Kidney capillary endothelial cell (primary cell): ENCODE data around the gene DHRSX.
"Not testable (repeated sequence)": the region's sequence is repeated elsewhere in the genome, so short reads cannot be mapped to it uniquely, and the experiment has no call there.

Experiments
- DNase-seq: peaks from one replicate; pipeline ENCODE4 v3.0.0-alpha.2; 2018; ENCODE audit warnings: low spot score

Gene DHRSX

GRCh38 chrX:2497961-2498780, 2.6 kb downstream of the DHRSX start:
- DNase-seq: no peak

GRCh38 chrX:2495595-2495994, 5.2 kb downstream of the DHRSX start:
- DNase-seq: no peak

DNA sequence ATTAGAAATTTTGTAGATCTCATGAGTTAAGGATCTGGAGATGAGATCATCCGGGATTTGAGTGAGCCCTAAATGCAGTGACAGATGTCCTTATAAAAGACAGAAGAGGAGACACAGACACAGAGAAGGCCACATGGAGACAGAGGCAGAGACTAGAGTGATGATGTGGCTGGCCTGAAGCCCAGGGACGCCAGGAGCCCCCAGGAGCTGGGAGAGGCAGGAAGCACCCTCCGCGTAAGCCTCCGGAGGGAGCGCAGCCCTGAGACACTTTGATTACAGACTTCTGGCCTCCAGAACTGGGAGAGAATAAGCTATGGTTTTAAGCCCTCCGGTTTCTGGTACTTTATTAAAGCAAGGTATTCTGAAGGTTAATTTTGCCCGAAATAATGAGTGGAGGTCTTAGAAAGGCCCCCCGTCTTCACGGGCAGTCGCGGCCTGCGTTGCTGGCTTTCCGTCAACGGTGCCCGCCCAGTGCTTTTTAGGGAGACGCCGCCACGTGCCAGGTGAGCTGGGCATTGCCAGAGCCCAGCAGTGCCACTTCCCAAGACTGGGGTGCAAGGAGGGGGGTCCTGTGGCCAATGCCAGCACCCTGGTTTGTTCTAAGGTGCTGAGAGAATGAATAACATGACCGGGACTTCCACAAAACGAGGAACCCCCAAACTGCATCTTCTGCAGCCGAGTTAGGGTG, 8.1 kb downstream of the DHRSX start:
- DNase-seq: no peak

- no peak for DNase-seq
Measured at GRCh38 chrX:2490634-2491033, 10.1 kb downstream of the DHRSX start.

DNA sequence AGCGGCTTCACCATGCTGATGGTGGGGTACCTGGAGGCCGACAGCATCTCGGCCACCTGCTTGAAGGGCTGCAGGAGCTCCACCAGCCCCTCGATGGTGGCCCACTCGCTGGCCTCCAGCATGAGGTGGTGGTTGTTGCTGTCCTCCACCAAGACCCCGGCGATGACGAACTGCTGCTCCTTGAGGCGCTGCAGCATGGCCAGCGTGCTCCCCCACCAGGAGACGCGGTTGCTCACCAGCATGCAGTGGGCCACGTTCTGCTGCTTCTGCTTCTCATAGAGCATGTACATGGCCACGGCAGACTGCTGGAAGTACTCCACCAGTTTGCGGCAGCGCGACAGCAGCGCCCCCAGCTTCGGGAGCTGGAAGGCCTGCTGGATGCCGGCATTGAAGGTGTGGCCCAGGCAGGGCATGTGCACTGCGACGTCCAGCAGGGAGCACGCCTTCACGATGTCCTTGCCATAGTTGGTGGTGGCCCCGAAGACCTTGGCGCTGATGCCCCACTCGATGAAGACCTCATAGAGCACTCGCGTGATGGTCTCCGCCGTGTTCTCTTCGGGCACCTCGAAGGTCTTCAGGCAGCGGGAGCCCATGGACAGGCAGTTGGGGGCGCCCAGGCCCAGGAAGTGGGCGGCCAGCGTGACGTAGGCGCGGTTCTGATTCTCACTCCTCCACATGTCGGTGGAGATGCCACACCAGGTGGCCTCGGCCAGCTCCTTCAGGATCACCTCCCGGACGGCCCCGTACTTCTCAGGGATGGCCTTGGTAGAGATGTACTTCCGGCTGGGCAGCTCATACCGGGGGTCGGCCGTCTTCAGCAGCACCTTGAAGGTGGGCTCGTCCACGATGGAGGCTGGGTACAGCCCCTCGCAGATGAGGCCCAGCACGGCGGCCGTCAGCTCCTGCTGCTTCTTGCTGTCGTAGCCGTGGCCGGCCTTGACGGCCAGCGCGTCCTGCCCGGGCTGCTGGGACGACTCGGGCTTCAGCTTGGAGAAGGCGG, 11.0 kb downstream of the DHRSX start:
- DNase-seq: no peak

DNA sequence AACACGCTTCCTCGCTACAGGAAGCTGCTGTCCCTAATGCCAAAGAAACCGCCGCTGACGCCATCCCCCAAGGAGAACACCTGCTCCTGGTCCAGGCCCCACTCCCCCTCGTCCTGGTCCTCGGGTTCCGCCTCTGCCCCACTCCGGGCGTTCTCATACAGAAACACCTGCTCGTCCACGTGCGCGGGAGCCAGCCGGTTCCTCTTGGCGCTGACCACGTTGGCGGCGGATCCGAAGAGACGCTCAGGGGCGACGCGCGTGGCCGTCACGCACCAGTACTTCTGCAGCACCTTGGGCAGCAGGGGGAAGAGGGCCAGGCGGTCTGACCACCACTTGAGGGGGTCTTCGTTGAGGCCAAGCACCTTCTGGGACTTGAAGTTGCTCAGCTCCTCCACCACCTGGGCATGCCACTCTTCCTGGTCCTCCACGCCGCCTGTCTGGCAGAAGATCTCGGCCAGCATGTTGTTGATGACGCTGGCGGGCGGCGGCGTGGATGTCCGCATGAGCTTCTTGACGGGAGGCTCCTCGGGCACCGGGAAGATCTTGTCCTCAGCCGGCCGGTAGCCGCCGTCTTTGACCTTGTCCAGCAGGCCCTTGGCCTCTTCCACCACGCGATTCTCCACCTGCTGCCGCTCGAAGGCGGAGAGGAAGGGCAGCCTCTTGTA, 12.0 kb downstream of the DHRSX start:
- no peak for DNase-seq

- no peak for DNase-seq
Measured at GRCh38 chrX:2487366-2487765, 13.4 kb downstream of the DHRSX start.

- no peak for DNase-seq
Measured at GRCh38 chrX:2486476-2487133, 14.2 kb downstream of the DHRSX start.

DNA sequence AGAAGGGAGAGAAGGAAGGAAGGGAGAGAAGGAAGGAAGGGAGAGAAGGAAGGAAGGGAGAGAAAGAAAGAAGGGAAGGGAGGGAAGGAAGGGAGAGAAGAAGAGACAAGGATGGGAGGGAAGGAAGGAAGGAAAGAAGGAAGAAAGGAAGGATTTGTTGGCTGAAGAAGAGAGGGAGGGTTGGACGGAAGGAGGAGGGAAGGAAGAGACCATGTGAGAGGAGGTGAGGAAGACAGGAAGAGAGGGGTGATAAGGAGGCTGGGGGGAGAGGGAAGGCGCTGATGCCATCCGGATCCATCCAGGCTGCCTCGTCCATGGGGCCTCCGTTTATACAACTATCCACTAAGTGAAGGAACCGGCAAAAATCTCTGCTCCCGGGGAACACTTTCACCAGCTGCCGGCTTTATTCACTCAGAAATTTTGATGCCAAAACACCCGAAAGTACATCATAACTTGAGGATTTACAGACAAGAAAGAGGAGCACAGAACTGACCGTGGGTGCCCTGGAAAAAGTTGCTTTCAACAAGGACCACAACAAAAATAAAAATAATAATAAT, 14.9 kb downstream of the DHRSX start:
- no peak for DNase-seq

- DNase-seq: no peak
Measured at GRCh38 chrX:2484721-2485648, 15.8 kb downstream of the DHRSX start.

- DNase-seq: no peak
Measured at GRCh38 chrX:2484256-2484655, 16.5 kb downstream of the DHRSX start.

DNA sequence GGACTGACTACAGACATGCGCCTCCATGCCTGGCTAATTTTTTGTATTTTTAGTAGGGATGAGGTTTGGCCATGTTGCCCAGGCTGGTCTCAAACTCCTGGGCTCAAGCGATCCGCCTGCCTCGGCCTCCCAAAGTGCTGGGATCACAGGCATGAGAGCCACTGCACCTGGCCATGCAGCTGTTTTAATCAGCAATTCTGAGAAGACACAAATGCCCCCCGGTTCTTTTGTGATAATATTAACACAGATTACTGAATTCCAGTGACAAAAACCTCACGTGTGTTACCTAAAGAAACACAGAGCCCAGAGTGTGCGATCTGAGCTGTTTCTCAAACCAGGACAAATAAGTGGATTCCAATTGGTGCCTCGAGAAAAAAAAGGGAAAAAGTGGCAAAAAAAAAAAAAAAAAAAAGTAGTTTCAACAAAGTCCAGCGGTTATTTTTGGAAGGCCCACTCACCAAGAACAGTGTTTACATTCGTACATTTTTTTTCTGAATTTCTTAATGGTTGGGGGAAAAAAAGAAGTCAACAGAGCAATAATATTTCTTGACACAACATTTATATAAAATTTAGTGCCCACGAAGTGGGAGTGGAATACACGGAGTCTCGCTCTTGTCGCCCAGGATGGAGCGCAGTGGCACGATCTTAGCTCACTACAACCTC, 17.2 kb downstream of the DHRSX start:
- no peak for DNase-seq

GRCh38 chrX:2481597-2481996, 19.2 kb downstream of the DHRSX start:
- DNase-seq: not testable (repeated sequence)

DNA sequence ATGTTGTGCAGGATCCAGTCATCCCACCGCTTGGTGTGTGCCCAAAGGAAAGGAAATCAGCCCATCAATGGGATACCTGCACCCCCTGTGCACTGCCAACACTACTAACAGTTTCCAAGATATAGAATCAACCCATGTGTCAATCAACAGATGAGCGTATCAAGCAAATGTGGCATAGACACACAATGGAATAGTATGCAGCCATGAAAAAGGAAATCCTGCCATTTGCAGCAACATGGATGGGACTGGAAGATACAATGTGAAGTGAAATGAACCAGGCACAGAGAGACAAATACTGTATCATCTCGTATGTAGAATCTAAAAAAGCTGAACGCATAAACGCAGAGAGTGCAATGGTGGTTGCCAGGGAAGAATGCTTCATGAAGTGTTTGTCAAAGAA, 20.8 kb downstream of the DHRSX start:
- not testable (repeated sequence) for DNase-seq

GRCh38 chrX:2479420-2479780, 21.4 kb downstream of the DHRSX start:
- DNase-seq: no peak

- DNase-seq: no peak
Measured at GRCh38 chrX:2478546-2479419, 22.0 kb downstream of the DHRSX start.

DNA sequence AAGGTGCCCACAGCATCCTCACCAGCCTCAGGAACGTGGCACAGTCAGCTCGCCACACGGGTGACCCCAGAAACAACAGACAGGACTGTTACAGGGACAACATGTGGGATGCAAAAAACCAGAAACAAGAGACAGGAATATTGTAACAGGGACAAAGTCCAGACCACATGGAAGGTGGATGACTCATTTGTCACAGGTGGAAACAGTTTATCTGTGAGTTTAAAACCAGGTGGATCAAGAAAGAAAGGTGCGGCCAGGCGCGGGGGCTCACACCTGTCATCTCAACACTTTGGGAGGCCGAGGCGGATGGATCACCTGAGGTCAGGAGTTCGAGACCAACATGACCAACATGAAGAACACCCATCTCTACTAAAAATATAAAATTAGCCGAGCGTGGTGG, 23.5 kb downstream of the DHRSX start:
- DNase-seq: not testable (repeated sequence)
